Adrenal gland (tissue), 5 donors: ENCODE data around the gene DHX58.
A peak's percentile ranks its signal among the peaks of the same experiment; 100 is the strongest.

ENCODE experiments used
- CTCF ChIP-seq, 6 experiments: fragments of 450-650 bp in 4 of 6; fragments of 200-600 bp in 2 of 6; sonication (generic) in 1 of 6; IDR thresholded peaks; 1 replicate in 5 of 6; 2 replicates in 1 of 6; pipeline versions ENCODE4 v1.5.1 to v1.8.0; 2016 to 2021; ENCODE audit warnings: antibody characterized with exemption in 6 of 6, mild to moderate bottlenecking in 2 of 6, moderate library complexity in 1 of 6
- POLR2A ChIP-seq, 2 donors: fragments of 450-650 bp; IDR thresholded peaks; one replicate each; pipeline ENCODE4 v1.6.1; 2017; ENCODE audit warnings: antibody characterized with exemption in 2 of 2, mild to moderate bottlenecking in 2 of 2, moderate library complexity in 1 of 2
- donor health status: DM: no; HTN: no; CAD: no.

- TF ChIP-seq CTCF (IDR thresholded peaks at IDR 0.05) (no peak), POLR2A (IDR thresholded peaks at IDR 0.05) (peak in 1 of 2 donors; percentile 43)
These were observed 23.4 kb upstream of the DHX58 start for GRCh38 chr17:42135664-42136653.
